ENCODE data around the gene GSTO2. TPM values are rescaled to one million over a fixed set of nuclear protein-coding genes. Genes with fewer than 3 reads are reported as not detected.

The GSTO2 gene
- total RNA-seq, 1 experiment from 2014 or later, result 75.4 TPM

Small RNA genes within 50 kb of the gene (small RNA-seq; reads per million reads assigned to genes)
- 0.04 to 1.2 reads per million in 2 experiments for gene MIR4482

Other genes starting within 250 kb of the GSTO2 start
- gene COL17A1, start 183.3 kb upstream of the GSTO2 start, total RNA-seq (2014; rRNA removed; shearing (Covaris generic)), result not detected in 2 replicates
- gene SFR1, start 147.0 kb upstream of the GSTO2 start, total RNA-seq (2014; rRNA removed; shearing (Covaris generic)), result 13.0 and 13.8 TPM in 2 replicates
- 0.22 TPM in 1 of 2 replicates, not detected in the other for gene CFAP43, start 36.8 kb upstream of the GSTO2 start, total RNA-seq (2014; rRNA removed; shearing (Covaris generic))
- gene GSTO1, start 14.3 kb upstream of the GSTO2 start, total RNA-seq (2014; rRNA removed; shearing (Covaris generic)), result 202 and 212 TPM in 2 replicates
- gene ITPRIP, start 69.3 kb downstream of the GSTO2 start, total RNA-seq (2014; rRNA removed; shearing (Covaris generic)), result 58.6 and 77.9 TPM in 2 replicates
- gene CFAP58, start 84.6 kb downstream of the GSTO2 start, total RNA-seq (2014; rRNA removed; shearing (Covaris generic)), result 1.4 and 2.1 TPM in 2 replicates

Data from NCI-H460 (cell line).